Left hindlimb (tissue), 1 donor: Measurements from ENCODE around the gene LRFN5.
"Not testable (repeated sequence)": the region's sequence is repeated elsewhere in the genome, so short reads cannot be mapped to it uniquely, and the experiment has no call there.

Source experiments
- DNase-seq: peaks from one replicate; pipeline ENCODE4 v3.0.0-alpha.2; 2018

LRFN5 gene

GRCh38 chr14:41636492-41637392 lies 30.1 kb downstream of the LRFN5 start:
- DNase-seq = no peak

GRCh38 chr14:41641690-41642089 lies 35.0 kb downstream of the LRFN5 start:
- DNase-seq = no peak

GRCh38 chr14:41642367-41642766 lies 35.7 kb downstream of the LRFN5 start:
- DNase-seq = no peak

- no peak for DNase-seq
Measured at GRCh38 chr14:41642789-41643188, 36.1 kb downstream of the LRFN5 start.

- DNase-seq = no peak
Measured at GRCh38 chr14:41644606-41645005, 37.9 kb downstream of the LRFN5 start.

GRCh38 chr14:41650802-41651201 lies 44.1 kb downstream of the LRFN5 start:
- no peak for DNase-seq

- DNase-seq = no peak
Measured at GRCh38 chr14:41654196-41654595, 47.5 kb downstream of the LRFN5 start.

GRCh38 chr14:41662780-41663472 lies 56.2 kb downstream of the LRFN5 start:
- no peak for DNase-seq

- no peak for DNase-seq
Measured at GRCh38 chr14:41663473-41663850, 56.8 kb downstream of the LRFN5 start.

GRCh38 chr14:41666301-41666700 lies 59.6 kb downstream of the LRFN5 start:
- DNase-seq = no peak

GRCh38 chr14:41668356-41668755 lies 61.7 kb downstream of the LRFN5 start:
- DNase-seq = no peak

- not testable (repeated sequence) for DNase-seq
Measured at GRCh38 chr14:41673601-41674000, 66.9 kb downstream of the LRFN5 start.

GRCh38 chr14:41674511-41674971 lies 67.9 kb downstream of the LRFN5 start:
- DNase-seq = not testable (repeated sequence)

- no peak for DNase-seq
Measured at GRCh38 chr14:41699486-41699885, 92.8 kb downstream of the LRFN5 start.

GRCh38 chr14:41718477-41719166 lies 111.9 kb downstream of the LRFN5 start:
- DNase-seq = no peak

- no peak for DNase-seq
Measured at GRCh38 chr14:41739203-41739602, 132.5 kb downstream of the LRFN5 start.

- DNase-seq = no peak
Measured at GRCh38 chr14:41743140-41743539, 136.5 kb downstream of the LRFN5 start.

- no peak for DNase-seq
Measured at GRCh38 chr14:41749429-41749828, 142.8 kb downstream of the LRFN5 start.

- not testable (repeated sequence) for DNase-seq
Measured at GRCh38 chr14:41750575-41750974, 143.9 kb downstream of the LRFN5 start.

- no peak for DNase-seq
Measured at GRCh38 chr14:41758011-41758665, 151.5 kb downstream of the LRFN5 start.

- DNase-seq = no peak
Measured at GRCh38 chr14:41761204-41761603, 154.5 kb downstream of the LRFN5 start.

- DNase-seq = no peak
Measured at GRCh38 chr14:41766772-41767171, 160.1 kb downstream of the LRFN5 start.
